ENCODE results near the gene G3BP1. TPM values are rescaled to one million over a fixed set of nuclear protein-coding genes. Genes with fewer than 3 reads are reported as not detected.
"Not testable (repeated sequence)": the region's sequence is repeated elsewhere in the genome, so short reads cannot be mapped to it uniquely, and the experiment has no call there.

Gene G3BP1
- 100 to 1,000 TPM; 115 to 171 (median 145) TPM for polyA plus RNA-seq (ENCODE audit: insufficient read depth in 1 of 5, insufficient read length in 5 of 5, low replicate concordance in 1 of 5)
- long read RNA-seq, donor 1, full-length matches to known transcripts, result 39 of 51 reads
- long read RNA-seq, donor 1, partial matches to known transcripts, result 12 of 51 reads
- long read RNA-seq, donor 1, other reads (novel, unspliced or antisense), result 0 of 51 reads
- long read RNA-seq, donor 2, full-length matches to known transcripts, result 25 of 25 reads
- long read RNA-seq, donor 2, partial matches to known transcripts, result 0 of 25 reads
- long read RNA-seq, donor 2, other reads (novel, unspliced or antisense), result 0 of 25 reads
- long read RNA-seq, donor 3, full-length matches to known transcripts, result 16 of 39 reads
- long read RNA-seq, donor 3, partial matches to known transcripts, result 23 of 39 reads
- long read RNA-seq, donor 3, other reads (novel, unspliced or antisense), result 0 of 39 reads
- long read RNA-seq, donor 4, full-length matches to known transcripts, result 11 of 20 reads
- long read RNA-seq, donor 4, partial matches to known transcripts, result 9 of 20 reads
- long read RNA-seq, donor 4, other reads (novel, unspliced or antisense), result 0 of 20 reads
- long read RNA-seq, donor 5, full-length matches to known transcripts, result 35 of 204 reads
- long read RNA-seq, donor 5, partial matches to known transcripts, result 169 of 204 reads
- long read RNA-seq, donor 5, other reads (novel, unspliced or antisense), result 0 of 204 reads
- long read RNA-seq, donor 6, full-length matches to known transcripts, result 39 of 44 reads
- long read RNA-seq, donor 6, partial matches to known transcripts, result 5 of 44 reads
- long read RNA-seq, donor 6, other reads (novel, unspliced or antisense), result 0 of 44 reads
- long read RNA-seq, donor 7, full-length matches to known transcripts, result 25 of 25 reads
- long read RNA-seq, donor 7, partial matches to known transcripts, result 0 of 25 reads
- long read RNA-seq, donor 7, other reads (novel, unspliced or antisense), result 0 of 25 reads
- long read RNA-seq, donor 8, full-length matches to known transcripts, result 13 of 13 reads
- long read RNA-seq, donor 8, partial matches to known transcripts, result 0 of 13 reads
- long read RNA-seq, donor 8, other reads (novel, unspliced or antisense), result 0 of 13 reads

- peak; percentile 100 for DNase-seq
Measured at GRCh38 chr5:151771259-151772028, at the start of gene G3BP1. G3BP1 (plus strand) TSS chr5:151771954; CDS start chr5:151786621, 14,667 bp downstream.

GRCh38 chr5:151722546-151722945 is 49.2 kb upstream of the G3BP1 start:
- DNase-seq, result no peak

DNA sequence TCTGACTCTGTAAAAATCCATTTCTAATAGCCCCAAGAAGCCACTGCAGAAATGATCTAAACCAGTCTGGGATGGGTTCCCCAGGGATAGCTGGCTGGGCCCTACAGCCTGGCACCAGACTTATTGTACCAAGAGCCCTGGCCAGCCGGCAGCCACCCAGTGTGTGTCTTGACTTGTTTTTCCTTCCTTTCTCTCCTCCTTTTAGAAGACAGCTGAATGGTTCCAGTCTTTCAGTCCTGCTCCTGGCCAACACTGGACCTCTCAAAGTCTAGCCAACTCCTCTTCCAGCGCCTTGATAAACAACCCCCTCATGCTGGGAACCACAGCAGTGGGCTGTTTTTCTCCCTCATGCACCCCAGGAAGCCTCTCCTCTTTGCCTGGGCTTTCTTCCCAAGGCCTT is 47.4 kb upstream of the G3BP1 start:
- no peak for DNase-seq

GRCh38 chr5:151729597-151729996 is 42.2 kb upstream of the G3BP1 start:
- not testable (repeated sequence) for DNase-seq

DNA sequence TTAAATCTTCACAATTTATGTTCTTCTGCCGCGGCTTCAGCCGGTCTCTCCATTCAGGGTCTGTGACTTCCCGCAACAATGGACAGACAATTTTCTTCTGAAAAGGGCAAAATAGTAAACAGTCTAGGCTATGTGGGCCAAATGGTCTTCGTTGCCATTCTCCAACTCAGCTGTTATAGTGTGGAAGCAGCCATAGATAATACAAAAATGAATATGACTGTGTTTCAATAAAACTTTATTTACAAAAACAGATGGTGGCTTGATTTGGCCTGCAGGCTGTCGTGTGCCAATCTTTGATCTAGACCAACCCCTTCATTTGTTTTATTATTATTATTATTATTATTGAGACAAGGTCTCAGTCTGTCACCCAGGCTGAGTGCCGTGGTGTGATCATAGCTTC is 41.4 kb upstream of the G3BP1 start:
- DNase-seq, result no peak

DNA sequence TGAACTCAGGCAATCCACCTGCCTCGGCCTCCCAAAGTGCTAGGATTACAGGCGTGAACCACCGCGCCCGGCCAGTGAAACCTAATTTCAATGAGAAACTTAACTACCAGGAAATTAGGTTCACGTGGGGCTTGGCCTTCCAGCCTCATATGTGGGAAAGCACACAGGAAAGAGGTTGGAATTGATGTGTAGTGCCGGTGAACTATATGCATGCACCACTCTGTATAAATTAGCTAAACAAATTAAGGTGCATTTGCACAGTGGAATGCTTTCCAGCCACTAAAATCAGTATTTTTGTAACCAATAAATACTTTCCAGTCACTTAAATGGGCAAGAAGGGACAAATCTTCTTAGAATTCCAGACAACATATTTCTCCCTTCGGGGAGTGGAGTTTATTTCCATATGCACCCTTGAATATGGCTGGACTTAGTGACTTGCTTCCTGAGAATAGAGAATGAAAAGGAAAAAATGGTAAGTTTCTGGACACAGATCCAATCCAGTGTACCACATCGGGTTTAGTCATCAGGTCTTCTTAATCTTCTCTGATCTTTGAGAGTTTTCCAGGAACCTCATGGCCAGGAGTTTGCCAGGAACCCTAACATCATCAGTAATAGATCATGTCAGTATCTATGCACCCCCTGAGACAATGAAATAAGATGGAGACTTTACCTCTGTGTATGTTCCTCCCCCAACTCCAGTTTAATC is 38.2 kb upstream of the G3BP1 start:
- DNase-seq, result no peak

DNA sequence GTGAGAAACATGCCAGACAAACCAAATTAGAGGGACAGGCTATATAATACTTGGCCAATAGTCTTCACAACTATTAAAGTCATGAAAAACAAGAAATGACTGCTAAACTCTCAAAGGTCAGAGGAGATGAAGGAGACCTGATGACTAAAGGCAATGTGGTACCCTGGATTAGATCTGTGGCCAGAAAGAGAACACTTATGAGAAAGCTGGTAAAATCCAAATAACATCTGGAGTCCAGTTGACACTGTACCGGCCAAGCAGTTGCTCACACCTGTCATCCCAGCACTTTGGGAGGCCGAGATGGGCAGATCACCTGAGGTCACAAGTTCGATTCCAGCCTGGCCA is 37.7 kb upstream of the G3BP1 start:
- DNase-seq, result no peak

DNA sequence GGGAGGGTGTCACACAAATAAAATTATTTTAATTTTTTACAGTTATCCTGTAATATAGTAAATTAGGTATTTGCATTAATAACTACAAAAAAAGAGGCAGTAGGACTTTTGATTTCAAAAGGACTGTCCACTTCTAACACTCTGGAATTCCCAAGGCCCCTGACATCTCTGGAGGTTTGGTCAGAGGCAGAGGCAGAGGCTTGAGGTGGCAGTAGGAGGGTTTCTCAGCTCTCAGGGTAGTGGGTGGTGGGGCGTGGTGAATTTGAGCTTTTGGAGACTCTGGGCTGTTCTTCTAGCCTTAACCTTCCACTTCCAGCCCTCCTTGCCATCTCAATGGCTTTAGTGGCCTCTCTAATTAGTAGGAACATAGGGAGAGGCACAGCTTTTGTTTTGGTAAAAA is 36.1 kb upstream of the G3BP1 start:
- no peak for DNase-seq

- DNase-seq, result no peak
Measured at GRCh38 chr5:151737431-151737830, 34.3 kb upstream of the G3BP1 start.

DNA sequence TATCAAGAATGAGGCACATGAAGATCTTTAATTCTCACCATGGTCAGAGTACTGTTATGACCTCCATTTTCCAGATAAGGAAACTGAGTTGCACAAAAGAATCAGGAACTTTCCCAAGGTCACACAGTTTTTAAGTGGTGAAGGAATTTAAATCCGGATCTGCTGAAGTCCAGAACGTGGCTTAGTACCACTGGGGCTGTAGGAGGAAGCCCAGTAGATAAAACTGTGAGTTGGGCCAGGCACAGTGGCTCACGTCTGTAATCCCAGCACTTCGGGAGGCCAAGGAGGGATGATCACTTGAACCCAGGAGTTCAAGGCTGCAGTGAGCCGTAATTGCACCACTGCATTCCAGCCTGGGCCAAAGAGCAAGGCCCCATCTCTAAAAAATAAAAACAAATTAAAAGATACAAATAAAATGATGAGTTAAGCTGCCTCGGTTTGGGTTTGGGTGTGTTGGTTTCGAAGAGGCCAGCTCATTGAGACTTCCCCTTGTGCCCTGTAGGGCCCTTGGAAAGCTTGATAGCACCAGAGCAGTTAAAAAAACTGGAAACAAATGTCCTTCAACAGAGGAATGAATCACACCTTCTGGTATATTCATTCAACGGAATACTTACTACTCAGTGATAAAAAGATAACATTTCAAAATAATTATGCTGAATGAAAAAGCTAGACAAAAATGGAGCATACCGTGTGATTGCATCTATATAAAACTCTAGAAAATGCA is 33.5 kb upstream of the G3BP1 start:
- no peak for DNase-seq

DNA sequence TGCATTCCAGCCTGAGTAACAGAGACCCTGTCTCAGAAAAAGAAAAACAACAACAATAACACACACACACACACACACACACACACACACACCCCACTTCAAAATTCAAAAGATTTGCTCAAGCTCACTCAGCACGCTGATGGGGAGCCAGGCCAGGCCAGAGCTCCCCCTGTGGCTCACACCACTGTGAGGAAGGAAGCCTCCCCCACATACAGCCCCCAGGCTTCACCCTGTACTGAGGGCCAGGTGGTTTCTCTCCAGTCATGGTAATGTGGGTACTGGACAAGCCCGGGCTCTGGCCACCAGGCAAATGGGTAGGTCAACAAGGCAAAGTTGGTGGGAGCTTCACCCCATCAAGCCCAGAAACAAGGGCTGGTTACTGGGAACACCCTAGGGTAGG is 32.4 kb upstream of the G3BP1 start:
- DNase-seq, result no peak

DNA sequence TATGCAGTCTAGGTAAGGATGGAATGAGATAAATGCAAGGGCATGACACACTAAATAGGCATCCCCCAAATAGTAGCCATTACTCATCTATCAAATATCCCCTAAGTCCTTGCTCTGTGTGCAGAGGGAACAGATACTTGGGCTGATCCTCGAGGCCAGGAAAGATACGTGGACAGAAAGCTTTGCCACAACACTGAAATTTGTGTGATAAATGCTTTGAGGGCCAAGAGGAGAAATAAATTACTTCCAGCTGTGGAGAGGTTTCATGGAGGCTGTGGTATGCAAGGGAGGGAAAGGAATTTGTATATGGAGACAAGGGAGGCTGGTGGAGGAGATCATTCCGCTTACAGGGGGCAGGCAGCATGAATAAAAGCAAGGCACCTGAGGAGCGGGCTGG is 31.8 kb upstream of the G3BP1 start:
- no peak for DNase-seq

DNA sequence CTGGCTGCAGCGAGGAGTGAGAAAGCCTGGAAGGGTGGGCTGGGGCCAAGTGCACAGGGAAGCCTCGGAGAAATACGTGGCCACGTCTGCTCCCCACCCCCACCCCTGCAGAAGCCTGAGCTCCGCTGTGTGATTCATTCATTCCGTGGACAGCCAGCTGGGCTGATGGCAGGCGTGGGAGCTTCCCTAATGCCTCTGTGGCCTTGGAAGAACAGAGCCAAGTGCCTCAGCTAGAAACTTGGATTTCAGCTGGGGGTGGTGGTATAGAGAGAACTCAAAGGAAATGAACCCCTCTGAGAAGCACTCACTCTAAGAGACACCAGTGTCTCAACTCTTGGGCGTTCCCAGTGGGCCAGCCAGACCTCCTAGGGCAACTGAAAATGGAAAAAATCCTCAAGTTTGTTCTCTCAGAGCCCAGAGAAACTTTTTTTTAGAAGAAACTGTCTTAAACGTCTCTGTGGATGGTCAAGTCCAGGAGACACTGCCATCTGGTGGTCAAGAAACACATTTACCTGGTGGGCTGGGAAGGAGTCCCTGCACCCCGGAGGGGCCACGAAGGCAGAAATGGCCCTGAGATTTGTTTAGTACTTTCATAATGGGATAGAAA is 31.3 kb upstream of the G3BP1 start:
- peak; percentile 53 to 73 for DNase-seq

- DNase-seq, result no peak
Measured at GRCh38 chr5:151740958-151741373, 30.8 kb upstream of the G3BP1 start.

- no peak for DNase-seq
Measured at GRCh38 chr5:151741678-151742423, 29.9 kb upstream of the G3BP1 start.

DNA sequence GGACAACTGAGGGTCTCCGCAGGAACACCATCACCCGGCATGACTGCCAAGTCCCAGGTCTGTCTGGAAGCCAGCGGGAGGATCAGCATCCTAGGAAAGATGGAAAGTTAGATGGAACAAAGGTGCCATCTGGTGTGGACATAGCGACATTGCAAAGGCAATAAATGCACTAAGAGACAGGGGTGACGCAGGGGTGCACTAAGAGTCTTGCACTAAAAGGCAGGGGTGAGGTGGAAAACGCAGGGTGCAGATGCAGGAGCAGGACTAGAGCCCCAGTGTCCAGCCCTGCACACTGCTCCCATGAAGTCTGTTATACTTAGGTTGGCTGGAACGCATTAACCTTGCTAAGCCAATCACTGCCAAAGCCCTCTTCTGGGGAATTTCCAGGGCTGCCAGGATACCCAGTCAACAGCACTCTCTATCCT is 28.9 kb upstream of the G3BP1 start:
- DNase-seq, result no peak

GRCh38 chr5:151743530-151743929 is 28.2 kb upstream of the G3BP1 start:
- no peak for DNase-seq

DNA sequence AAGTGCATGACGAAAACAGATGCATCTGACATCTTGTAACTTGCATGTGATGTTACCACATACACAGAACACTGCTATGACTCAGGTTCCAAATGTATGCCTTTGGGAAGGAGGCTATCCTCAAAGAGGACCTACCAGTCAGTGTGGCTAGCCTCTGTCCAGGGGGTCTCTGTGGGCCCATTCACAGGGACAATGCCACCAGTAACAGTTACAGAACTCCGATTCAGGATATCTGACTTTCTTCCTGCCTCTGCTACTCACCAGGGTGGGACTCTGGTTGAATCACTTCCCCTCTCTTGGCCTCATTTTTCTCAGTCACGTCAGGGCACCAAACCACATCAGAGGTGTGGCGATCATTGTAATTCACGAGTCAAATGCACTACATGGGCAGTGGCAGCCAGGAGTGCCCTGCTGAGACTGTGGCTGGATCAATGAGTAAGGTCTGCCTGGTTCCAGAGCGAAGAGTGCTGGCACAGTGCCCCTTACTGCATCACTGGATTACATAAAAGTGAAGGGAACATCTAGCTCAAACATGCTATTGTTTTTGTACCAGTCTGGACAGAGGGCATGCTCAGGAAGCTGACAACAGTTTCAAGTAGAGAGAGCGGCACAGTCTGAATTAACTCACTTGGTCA is 26.6 kb upstream of the G3BP1 start:
- DNase-seq, result no peak

GRCh38 chr5:151750121-151750520 is 21.6 kb upstream of the G3BP1 start:
- no peak for DNase-seq
